ENCODE results near the gene TTLL9.

Gene TTLL9

GRCh38 chr20:31859266-31859997 is 11.0 kb upstream of the TTLL9 start:
- no peak for DNase-seq (ENCODE audit: low read depth in 2 of 2)

GRCh38 chr20:31859998-31860380 is 10.4 kb upstream of the TTLL9 start:
- DNase-seq (ENCODE audit: low read depth in 2 of 2) = no peak

GRCh38 chr20:31860390-31861134 is 9.9 kb upstream of the TTLL9 start:
- DNase-seq (ENCODE audit: low read depth in 2 of 2) = no peak

- DNase-seq (ENCODE audit: low read depth in 2 of 2) = no peak
Observed at GRCh38 chr20:31861135-31861384, 9.4 kb upstream of the TTLL9 start.

- peak; percentile 47 to 51 for DNase-seq (ENCODE audit: low read depth in 2 of 2)
Observed at GRCh38 chr20:31861385-31862156, 8.9 kb upstream of the TTLL9 start.

DNA sequence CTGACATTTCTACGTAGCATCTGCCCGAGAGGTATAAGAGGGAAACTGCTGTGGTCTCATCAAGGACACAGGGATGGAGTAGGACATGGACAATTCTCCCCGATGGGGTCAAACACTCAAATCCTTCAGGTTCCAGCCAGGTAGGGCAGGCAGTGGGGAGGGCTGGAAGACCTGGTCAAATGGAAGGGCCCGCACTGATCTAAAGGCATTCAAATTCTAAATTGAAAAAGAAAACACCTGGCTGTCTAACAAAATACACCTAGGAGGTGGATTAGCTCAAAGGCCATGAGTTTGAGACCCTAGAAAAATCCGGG is 8.3 kb upstream of the TTLL9 start:
- no peak for DNase-seq (ENCODE audit: low read depth in 2 of 2)

- no peak for DNase-seq (ENCODE audit: low read depth in 2 of 2)
Observed at GRCh38 chr20:31862506-31862905, 7.9 kb upstream of the TTLL9 start.

GRCh38 chr20:31863296-31864085 is 6.9 kb upstream of the TTLL9 start:
- no peak for DNase-seq (ENCODE audit: low read depth in 2 of 2)

GRCh38 chr20:31864521-31865400 is 5.7 kb upstream of the TTLL9 start:
- no peak for DNase-seq (ENCODE audit: low read depth in 2 of 2)

GRCh38 chr20:31866221-31866620 is 4.2 kb upstream of the TTLL9 start:
- DNase-seq (ENCODE audit: low read depth in 2 of 2) = no peak

- no peak for DNase-seq (ENCODE audit: low read depth in 2 of 2)
Observed at GRCh38 chr20:31868853-31869672, 1.4 kb upstream of the TTLL9 start.

DNA sequence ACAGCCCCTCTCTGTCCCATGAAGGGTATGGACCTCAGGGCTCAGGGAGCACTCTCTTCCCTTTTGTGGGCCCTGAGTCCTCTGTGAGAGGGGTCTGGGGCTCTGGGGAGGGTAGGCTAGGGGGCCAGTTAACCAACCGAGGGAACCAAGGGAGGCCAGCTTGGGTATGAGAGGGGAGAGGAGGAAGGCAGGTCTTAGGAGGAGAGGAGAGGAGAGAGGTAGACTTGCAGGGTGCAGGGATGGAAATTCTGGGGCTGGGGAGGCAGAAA is 827 bp upstream of the TTLL9 start:
- DNase-seq (ENCODE audit: low read depth in 2 of 2) = no peak

DNA sequence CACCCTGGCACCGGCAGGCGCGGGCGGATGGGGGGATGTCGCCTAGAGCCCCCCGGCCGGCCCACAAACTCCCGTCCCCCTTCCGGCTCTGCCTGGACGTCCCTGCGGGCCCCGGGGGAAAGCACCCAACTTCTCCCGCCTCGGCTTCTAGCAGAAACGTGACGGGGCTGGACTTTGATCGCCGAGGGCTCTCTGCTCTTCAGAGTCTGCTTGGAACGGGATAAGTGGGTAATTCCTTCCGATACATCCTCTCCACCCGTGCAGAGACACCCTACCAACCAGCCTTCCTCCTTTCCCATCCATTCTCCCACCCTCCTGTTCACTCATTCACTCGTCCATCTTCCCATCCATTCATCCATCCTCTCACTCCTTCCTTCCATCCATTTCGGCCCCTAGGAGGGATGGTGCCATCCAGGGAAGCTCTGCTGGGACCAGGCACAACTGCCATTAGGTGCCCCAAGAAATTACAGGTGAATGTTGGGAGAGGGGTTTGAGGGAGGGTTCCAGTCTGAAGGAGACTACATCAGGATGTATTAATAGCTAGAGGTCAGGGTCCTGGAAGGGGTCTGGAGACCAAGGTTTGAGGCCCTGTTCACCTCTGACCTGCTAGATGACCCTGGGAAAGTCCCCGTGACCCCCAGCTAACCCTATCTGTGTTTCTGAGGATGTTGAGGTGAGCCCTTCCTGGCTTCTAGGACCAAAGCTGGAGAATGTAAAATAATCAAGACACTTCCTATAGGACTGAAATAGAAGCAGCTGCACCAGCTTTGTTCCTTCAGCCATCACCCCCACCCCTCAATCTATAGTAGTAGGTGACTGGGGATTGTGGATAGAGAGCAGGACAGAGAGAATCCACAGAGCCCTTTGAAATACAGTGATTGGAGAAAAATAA is 538 bp downstream of the TTLL9 start:
- DNase-seq (ENCODE audit: low read depth in 2 of 2) = no peak

GRCh38 chr20:31871618-31871954 is 1.2 kb downstream of the TTLL9 start:
- no peak for DNase-seq (ENCODE audit: low read depth in 2 of 2)

- no peak for DNase-seq (ENCODE audit: low read depth in 2 of 2)
Observed at GRCh38 chr20:31872406-31872805, 2.0 kb downstream of the TTLL9 start.

GRCh38 chr20:31875671-31876070 is 5.2 kb downstream of the TTLL9 start:
- DNase-seq (ENCODE audit: low read depth in 2 of 2) = no peak

DNA sequence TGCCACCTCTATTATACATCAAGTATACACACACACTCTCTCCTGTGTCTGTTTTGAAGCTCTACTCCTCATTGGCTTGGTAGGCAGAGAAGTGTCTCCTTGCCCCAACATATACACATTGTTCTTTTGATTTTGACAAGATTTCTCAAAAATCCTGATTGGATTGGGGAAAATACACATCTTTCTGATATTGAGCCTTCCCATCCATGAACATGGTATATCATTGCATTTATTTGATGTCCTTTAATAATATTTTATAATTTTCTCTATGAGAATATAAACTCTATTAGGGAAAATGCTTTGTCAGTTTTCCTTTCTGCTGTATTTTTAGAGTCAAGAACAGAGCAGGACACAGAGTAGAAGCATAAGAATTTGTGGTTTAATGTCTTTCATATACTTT is 7.2 kb downstream of the TTLL9 start:
- no peak for DNase-seq (ENCODE audit: low read depth in 2 of 2)

- peak; percentile 67 to 80 for DNase-seq (ENCODE audit: low read depth in 2 of 2)
Observed at GRCh38 chr20:31879143-31879987, 8.9 kb downstream of the TTLL9 start.

- DNase-seq (ENCODE audit: low read depth in 2 of 2) = no peak
Observed at GRCh38 chr20:31881945-31882344, 11.5 kb downstream of the TTLL9 start.

Measured in activated CD4-positive, alpha-beta T cell treated with anti-CD3 and anti-CD28 coated beads for 24 hours (primary cell).